IPS-NIHi7 (cell line): Measurements from ENCODE around the gene HTR7.

Experiments
- DNase-seq: peaks from one replicate; pipeline ENCODE4 v3.0.0; 2012; ENCODE audit warnings: mixed read lengths; ENCODE audit errors: extremely low spot score

Gene HTR7

DNA sequence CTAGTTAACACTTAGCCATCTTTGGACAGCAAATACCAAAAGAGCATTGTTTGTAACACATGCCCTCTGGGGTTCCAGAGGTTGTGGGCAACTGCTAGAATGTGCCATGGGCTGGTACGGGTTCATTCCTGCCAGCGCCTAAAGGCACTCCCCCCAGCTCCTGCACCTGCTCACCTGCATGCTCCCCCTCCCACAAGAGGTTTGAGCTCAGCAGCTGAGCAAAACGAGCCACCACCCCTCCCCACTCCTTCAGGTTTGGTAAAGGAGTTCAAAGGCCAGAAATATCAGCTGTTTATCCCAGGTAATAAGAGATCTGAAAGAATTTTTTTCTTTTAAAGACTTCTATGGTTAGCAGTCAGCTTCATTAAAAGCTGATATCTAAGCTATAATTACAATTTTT lies 53.5 kb downstream of the HTR7 start:
- no peak for DNase-seq

DNA sequence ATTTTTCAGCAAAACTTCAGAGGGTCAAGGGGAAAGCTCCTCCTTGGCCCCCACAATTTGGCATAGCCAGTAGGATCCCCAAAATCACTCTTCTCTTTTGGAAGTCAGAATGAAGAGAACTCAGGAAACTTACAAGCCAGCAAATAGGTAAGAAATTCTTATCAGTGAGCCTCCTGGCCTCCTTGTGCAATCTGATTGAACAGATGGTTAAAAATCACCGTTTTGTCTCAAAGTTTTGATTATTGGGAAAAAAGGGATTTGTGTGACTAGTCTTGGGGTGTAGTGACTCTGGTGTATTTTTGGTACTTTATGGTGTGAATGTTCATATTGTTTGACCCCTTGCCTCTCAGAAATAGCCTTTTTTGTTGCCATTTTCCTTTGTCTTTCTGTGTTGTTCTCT lies 56.2 kb downstream of the HTR7 start:
- no peak for DNase-seq

DNA sequence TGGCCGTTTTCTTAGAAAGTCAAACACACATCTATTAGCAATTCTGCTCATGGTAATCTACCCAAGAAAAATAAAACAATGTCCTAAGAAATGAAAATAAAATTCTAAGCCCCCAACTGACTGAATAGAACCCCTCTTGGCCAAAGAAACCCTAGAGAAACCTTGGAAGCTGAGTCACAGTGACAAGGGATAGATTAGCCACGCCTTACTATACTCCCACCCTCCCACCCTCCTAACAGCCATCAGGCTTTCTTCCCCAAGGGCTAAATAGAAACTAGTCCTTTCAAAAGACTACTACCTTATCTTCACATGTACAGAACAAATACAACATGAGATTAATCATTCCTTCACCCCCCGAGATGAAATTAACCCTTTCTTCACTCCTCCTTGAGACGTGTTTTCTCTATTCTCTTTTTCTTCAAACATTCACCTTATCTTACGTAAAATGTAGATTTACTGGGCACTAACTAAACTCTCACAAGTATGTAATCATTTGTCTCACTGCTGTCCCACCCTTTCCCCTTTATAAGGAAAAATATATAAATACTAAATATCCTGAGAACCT lies 57.5 kb downstream of the HTR7 start:
- no peak for DNase-seq

DNA sequence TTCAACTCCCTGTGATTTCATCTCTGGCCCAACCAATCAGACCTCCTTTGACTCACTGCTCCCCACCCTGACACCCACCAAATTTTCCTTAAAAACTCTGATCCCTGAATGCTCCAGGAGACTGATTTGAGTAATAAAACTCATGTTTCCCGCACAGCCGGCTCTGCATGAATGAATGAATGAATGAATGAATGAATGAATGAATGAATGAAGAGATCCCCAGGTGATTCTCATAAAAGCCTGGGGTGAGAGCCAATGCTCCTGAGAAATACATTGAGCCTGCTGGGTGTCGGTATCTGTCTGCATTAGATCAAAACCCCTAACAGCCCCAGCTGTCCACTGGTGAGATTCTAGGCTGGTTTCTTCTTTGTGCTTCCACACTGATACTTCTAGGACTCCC lies 58.7 kb downstream of the HTR7 start:
- no peak for DNase-seq

DNA sequence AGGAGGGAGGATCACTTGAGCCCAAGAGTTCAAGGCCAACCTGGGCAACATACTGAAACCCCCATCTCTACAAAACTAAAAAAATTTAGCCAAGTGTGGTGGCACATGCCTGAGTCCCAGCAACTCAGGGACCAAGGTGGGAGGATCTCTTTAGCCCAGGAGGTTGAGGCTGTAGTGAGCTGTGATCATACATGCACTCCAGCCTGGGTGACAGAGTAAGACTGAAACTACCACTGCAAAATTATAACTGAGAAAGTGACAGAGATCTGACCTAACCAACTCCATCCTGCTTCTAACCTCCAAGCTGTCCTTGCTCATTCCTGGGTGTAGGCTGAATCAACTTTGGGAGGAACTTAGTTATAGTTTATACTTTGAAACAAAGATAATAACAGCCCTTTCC lies 59.4 kb downstream of the HTR7 start:
- DNase-seq = no peak

DNA sequence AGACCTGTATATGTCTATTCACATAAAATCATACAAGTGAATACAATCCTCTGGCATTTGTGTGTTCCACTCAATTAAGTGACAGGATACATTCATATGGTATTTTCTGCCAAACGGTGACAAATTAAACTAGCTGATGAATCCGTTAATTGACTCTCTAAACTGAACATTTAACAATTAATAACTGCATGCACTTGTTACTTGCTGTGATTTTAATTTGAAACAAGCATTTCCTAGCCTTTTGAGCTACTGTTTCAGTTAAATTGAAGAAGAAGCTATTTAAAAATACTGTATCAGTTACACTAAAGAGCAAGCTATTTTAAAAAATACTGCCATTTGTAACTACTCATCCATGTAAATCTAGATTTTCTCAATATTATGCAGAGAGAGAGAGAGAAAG lies 67.4 kb downstream of the HTR7 start:
- no peak for DNase-seq

DNA sequence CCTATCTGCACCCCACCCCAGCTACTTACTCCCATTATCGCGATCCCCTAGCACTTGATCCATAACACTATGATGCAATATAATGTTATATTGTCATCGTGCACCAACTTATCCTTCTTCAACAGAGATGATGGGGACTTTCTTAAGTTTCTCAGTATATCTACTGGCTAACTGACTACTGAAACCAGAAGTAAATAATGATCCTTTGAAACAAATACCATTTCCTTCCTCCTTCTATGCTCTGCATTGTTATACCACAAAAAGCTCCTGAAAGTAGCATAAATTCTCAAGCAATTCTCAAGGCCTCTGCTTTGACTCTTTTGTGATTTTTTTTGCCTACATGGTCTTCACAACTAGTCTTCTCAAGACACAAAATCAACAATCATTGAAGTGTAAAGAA lies 68.9 kb downstream of the HTR7 start:
- DNase-seq = no peak

DNA sequence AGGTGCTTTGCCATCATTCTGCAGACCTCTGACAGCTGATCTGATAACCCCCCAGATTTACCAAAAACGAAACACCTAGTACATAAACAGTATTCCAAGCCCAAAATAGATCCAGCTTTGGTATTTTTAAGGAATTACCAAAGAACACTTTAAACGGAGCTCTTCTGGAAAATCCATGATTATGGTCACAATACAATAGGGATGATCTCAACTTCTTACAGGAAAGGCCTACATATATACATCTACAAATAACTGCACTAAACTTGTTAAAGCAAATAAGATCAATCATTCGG lies 69.7 kb downstream of the HTR7 start:
- DNase-seq = no peak

DNA sequence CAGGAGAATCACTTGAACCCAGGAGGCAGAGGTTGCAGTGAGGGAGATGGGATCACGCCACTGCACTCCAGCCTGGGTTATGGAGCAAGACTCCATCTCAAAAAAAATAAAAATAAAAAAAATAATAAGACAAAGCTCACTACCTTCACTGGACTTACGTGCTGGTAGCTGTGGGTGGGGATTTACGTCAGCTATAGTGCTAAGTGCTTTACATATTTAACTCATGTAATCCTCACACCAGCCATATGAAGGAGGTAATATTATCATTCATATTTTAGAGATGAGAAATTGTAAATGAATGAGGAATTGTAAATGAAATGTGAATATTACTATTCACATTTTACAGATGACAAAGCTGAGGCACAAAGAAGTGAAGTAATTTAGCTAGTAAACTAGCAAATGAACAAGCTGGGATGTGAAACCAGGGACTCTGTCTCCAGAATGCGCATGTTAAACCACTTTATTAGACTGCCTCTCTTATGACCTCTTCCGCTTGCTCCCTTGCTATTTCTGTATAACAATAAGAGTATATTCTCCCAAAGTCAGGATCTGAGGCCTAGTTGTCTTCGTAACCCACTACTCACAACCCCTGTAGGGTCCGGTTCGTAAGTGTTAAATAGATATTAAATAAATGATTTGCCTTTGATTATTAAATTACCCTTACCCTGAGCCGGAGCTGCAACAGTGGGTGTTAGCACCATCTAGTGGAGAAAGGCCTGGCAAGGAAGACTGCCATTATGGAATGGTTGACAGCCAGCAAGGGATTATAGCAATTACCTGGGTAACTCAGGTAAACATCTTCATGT lies 70.2 kb downstream of the HTR7 start:
- peak; percentile 72 for DNase-seq

DNA sequence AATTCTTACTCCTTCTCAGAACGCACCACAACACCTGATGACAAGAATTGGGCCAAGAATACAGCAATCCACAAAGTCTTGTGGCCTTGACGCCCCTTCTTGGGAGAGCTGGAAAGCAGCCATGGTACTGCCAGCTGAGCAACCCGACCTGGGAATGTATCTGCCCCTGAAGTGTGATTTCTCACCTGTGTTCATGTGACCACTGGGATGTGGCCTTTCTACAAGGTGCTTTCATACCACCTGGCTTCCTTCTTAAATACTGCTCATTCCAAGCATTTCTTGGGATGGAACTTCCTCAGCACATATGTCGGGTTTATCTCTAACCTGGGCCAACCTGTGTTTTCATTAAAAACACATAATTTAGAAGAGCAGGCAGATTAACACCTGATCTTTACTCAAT lies 72.1 kb downstream of the HTR7 start:
- DNase-seq = no peak

DNA sequence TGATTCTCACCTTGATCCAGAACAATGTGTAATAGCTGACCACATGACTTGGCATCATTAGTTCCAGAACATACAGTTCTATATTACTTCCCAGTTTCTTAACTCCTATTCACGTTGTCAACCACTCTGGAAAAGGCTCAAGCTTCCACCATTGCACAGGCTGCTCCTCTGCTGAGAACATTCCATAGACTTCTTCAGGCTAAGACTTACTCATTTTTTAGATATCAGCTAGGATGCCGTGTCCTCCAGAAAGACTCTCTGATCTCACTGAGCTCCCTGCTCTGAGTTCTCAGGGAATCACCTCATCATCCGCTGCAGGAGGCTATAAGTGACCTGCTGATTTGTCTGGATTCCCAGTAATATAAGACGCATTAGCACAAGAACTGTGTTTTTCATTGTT lies 73.1 kb downstream of the HTR7 start:
- DNase-seq = no peak

DNA sequence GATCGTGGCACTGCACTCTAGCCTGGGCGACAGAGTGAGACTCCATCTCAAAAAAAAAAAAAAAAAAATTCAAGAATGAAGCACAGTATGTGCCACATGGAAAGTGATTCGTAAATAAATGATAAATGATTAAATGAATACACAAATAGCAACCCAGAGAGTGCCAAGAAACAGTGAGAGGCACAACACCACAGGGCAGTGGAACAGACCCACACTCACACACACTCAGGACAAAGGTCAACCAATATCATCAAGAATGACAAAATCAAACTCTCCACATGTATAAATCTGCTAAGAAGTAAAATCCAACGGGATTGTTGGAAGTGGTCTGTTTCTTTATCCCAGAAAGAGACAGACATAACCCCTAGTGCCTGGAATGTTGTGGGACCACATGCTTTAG lies 77.4 kb downstream of the HTR7 start:
- no peak for DNase-seq

DNA sequence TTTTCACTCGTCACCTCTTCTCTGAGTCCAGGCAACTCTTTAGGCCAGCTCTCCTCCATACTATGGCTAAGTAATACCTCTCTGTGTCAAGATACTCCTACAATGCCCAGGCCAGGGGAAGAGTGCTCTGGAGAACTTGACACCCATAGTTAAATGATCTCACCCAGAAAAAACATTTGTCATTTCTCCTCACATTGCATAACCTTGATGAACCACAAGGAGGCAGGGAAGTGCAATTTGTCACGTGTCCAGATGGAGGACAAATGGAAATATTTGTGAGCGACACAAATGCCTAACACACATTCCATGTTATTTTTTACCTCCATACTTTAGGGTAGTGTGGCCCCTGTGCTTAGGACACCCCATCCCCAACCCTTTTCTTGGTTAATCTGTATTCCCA lies 78.3 kb downstream of the HTR7 start:
- peak; percentile 34 for DNase-seq

DNA sequence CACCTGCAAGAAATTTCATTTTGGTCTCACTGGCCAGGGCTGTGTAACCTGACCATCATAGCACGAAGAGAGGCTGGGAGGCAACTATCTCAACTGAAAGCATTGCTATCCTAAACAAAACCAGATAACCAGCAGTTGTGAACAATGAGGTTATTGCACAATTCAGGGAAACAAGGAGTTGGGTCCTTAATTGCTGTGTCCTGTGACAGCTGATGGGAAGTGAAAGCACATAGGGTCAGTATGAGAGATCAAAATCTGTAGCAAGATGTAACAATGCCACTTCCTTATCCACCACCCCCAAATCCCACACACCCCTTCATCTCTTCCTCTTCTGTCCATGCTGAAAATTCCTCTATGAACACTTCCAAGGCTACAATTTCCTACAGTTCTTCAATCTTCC lies 80.2 kb downstream of the HTR7 start:
- DNase-seq = no peak

DNA sequence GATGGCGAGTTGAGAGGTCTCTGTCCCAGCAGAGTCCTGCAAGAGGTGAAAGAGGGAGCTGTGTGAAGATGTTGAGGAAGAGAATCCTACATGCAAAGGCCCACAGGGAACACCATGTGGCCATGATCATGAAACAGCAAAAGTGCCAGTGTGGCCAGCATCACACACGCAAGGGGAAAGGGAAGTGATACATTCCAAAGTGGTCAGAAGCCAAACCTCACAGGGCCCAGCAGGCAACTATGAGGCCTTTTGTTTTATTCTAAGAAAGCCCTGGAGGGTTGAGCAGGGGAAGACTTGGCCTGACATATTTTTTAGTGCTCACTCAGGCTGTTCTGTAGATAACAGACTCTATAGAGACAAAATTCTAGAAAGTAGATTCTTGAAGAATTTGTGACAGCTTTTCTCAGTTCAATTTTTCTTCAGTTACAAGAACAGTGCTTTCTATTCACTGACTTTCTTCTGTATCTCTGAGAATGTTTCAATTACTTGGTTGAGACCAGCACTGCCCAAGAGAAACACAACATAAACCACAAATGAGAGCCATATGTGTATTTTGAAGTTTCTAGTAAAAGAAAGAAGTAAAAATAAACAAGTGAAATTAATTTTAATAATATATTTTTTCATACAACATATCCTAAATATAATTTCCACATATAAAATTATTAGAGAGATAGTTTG lies 82.3 kb downstream of the HTR7 start:
- DNase-seq = no peak

DNA sequence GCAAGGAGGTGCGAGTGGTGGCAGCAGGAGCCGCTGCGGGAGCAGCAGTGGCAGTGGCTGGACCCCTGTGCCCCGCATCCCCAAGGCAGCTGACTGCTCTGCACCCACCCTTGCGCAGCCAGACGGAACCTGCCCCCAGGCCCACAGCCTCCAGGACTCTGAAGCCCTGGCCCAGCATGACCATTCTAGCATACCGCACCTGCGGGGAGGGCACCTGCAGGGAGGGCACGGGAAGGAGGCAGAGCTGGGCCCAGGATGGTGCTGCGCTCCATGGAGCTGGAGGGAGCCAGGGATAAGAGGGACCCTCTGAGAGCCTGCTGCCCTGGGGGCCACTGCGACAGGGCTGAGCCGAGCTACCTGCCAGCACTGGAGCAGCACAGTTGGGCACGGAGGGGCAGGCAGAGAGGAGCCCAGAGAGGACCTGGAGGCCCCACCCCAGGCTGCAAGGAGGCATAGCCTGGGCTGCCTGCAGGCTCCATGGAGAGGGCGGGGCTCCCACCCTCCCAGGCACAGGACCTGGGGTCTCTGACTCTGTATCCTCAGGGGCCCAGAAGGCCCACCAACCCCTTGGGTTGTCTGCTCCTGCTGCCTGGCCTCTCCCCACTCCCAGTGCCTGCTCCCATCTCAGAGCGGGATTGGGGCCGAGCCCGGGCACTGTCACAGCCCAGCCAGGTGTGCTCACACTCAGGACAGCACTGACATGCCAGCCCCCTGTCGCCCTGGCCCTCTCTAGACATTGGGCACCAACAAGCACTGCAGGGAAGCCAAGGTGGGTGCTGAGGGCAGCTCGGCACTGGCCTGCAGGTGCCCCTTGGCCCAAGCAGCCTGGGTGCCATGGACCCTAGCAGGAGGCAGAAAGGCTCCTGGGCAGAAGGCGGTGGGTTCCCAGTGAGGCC lies 87.6 kb downstream of the HTR7 start:
- no peak for DNase-seq

DNA sequence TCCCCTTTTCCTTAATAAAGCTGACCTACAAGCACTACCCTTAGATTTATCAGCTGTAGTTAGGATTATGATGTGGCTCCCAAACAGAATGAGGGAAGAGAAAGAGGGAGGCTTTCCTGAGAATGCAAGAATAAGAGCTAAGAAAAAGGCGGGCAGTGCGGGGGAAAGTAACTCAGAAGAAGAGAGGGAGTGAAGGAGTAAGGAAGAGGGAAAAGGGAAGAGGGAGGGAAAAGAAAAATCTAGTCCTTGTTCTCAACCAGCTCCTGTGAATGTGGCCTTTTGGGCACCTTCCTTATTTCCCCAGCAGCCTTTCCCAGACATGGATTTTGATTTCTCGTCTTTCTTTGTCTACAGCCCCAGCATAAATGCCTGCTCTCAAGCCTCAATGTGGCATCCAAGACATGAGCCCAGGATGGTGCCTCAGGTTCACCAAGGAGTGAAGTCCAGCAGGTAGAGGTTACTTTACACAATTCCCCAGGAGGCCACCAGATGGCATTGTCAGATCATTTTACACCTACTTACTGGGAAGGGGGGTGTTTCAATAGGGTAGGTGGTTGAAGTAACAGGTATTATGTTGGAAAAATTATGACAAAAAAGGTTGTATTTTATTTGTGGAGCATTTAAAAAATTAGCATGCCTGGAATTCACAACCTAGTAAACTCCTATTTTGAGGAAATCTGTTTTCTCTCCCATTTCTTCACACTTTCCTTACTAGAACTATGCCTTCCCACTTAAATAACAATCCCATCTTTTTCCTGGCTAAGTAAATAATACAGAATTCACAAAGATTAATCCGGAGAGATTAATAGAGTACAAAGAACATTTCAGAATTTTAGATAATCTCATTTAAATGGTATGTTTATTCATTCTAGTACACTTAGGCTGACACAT lies 106.5 kb downstream of the HTR7 start:
- peak; percentile 77 for DNase-seq

DNA sequence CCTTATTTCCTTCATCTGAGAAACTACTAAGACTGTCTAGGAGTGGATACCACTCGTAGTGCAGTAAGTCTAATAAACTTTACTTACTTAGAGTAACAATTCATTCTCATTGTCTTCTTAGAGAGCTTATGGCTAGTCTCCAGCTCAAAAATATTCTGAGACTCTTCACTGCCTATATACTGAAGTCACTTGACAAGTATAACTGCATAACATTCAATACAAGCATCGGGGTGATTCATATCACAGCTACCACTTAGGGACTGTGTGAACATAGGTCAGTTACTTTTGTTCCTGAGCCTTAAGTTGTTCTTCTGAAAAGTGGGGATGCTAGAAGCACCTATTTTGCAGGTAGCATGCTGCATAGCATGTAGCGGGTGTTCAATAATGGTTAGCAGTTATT lies 111.0 kb downstream of the HTR7 start:
- DNase-seq = no peak

DNA sequence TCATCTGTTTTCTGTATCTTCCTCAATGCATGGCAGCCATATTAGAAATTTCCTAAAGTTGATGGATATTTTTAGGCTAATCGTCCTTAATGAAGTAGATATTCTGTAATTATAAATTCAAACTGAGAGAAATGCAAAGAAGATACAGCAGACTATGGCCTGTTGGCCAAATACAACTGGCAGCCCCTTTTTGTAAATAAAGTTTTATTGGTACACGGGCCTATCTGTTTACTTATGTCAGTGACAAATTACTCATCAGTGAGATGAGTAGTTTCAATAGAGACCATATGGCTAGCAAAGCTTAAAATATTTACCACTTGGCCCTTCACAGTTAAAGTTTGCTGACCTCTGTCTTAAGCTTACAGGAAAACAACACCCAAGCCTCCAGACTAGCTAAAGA lies 112.3 kb downstream of the HTR7 start:
- DNase-seq = no peak

DNA sequence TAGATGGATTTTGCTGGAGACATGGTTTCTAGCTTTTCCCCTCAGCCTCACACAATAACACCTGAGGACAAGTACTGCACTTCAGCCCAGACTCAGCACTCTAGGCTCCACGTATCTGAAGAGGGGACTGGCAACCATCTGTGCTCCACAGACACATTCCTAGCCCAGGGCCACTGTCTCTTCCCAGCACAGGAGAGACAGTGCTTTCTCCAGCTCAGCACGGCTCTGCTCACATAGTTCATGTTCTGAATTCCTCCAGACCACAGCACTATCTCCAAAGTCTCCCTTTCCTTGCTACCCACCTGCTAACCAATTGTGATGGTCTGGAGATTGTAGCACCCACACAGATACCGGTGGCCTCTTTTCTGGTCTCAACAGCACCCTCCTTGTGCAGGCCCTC lies 114.5 kb downstream of the HTR7 start:
- DNase-seq = no peak

DNA sequence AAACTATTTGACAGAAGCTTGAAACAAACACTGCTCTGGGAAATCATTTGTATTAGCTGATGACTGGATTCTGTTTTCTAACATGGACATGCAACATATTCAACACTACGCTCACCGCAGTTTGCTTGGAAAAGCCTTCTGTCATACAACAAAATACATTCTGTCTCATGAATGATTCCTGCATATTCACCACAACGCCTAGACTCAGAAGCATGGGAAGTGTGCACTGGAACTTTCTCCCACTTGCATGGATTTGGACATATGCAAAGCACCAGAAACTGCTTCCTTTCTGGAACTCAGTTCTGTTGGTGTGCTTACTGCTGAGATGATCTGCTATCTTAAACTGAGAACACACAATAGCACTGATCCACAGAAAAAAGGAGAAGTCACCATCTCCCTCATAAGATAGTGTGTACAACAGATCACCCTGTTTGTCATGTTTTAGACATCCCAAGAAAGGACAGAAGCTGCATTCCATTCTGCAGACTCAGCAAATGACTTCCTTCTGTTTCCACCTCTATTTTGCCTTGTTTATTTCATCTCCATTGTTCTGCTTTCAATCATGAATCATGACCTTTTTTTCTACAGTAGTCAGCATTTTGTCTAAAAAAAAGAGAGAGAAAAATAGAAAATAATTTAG lies 115.8 kb downstream of the HTR7 start:
- DNase-seq = no peak
